OCI-LY1 (cell line): ENCODE measurements around the gene LST1.

Experiments used
- CTCF ChIP-seq: fragments of 200-600 bp; sonication (generic), shearing (Covaris generic); IDR thresholded peaks from 2 replicates; pipeline ENCODE4 v1.5.1; 2017; ENCODE audit warnings: mild to moderate bottlenecking, antibody characterized with exemption, low read length, moderate library complexity, mixed read lengths
- EZH2 ChIP-seq: fragments of 200-600 bp; sonication (generic), shearing (Covaris generic); IDR thresholded peaks from 2 replicates; pipeline ENCODE4 v1.8.0; 2017; ENCODE audit warnings: borderline replicate concordance, mixed run types, mild to moderate bottlenecking, antibody characterized with exemption, low read length, moderate library complexity, mixed read lengths

- TF ChIP-seq CTCF (no peak; the same call in 1 of the 2 replicates), EZH2 (no peak)
Observed at GRCh38 chr6:31572041-31572911, 13.8 kb upstream of the LST1 start, which contains the start of gene LTA.
